GM12875 (cell line): ENCODE data around the gene HSD3B1.

ENCODE experiments used
- H3K4me3 ChIP-seq: one replicate; pipeline ENCODE4 v1.5.1; 2011; ENCODE audit warnings: low read depth, low read length, control low read depth
- CTCF ChIP-seq: IDR thresholded peaks from 2 replicates; pipeline ENCODE4 v1.5.1; 2011; ENCODE audit warnings: low read depth, mild to moderate bottlenecking, control low read depth, inconsistent platforms, low read length, moderate library complexity, borderline replicate concordance; ENCODE audit not compliant: insufficient read depth

The HSD3B1 gene

GRCh38 chr1:119470377-119470776, 36.6 kb upstream of the HSD3B1 start:
- TF ChIP-seq CTCF = no peak
- no peak overlapping the region for H3K4me3 ChIP-seq

DNA sequence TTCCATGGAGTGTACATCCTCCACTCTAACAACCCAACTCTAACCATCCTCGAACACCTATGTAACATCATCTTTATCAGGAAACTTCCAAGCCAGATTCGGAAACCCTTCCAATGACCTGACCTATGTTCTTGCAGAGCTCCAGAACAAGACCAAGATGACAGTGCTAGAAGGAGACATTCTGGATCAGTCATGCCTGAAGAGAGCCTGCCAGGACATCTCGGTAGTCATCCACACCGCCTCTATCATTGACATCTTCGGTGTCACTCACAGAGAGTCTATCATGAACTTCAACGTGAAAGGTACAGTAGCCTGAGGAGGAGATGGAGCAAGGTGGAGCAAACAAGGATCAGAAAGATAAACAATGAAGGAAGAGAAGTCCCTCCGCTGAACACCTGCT, 36.1 kb upstream of the HSD3B1 start:
- no peak for TF ChIP-seq CTCF
- no peak overlapping the region for H3K4me3 ChIP-seq

GRCh38 chr1:119471566-119471965, 35.4 kb upstream of the HSD3B1 start:
- no peak for TF ChIP-seq CTCF
- H3K4me3 ChIP-seq = no peak overlapping the region

GRCh38 chr1:119472080-119472818, 34.8 kb upstream of the HSD3B1 start:
- no peak overlapping the region for H3K4me3 ChIP-seq
- no peak for TF ChIP-seq CTCF

GRCh38 chr1:119472819-119473175, 34.2 kb upstream of the HSD3B1 start:
- no peak for TF ChIP-seq CTCF
- H3K4me3 ChIP-seq = no peak overlapping the region

GRCh38 chr1:119475866-119476439, 31.1 kb upstream of the HSD3B1 start:
- no peak overlapping the region for H3K4me3 ChIP-seq
- peak; percentile 86 for TF ChIP-seq CTCF

DNA sequence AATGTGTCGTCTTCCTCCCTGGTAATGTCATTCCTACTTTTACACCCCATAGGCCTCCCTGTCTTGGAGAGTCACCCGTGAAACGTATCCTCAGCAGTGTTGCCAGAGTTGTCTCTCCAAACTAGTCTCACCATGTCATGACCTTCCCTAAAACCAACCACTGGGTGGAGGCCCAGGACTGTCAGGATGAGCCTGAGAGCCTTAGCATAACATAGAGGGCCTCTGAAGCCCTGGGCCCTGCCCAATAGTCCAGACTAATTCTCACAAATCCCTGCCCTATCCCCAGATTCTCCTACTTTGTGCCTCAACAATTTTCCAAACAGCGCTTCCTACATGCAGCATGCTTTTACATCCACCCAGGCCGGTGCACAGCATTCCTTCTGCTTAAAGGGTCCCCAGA, 29.3 kb upstream of the HSD3B1 start:
- H3K4me3 ChIP-seq = no peak overlapping the region
- no peak for TF ChIP-seq CTCF
